ENCODE results near the gene RAB30.

The RAB30 gene

GRCh38 chr11:83035070-83035854 lies 36.4 kb downstream of the RAB30 start:
- TF ChIP-seq CTCF (IDR thresholded peaks at IDR 0.05) = no peak

- no peak for TF ChIP-seq CTCF (IDR thresholded peaks at IDR 0.05)
Measured at GRCh38 chr11:83034673-83035014, 37.1 kb downstream of the RAB30 start.

GRCh38 chr11:83033972-83034672 lies 37.6 kb downstream of the RAB30 start:
- TF ChIP-seq CTCF (IDR thresholded peaks at IDR 0.05) = no peak

- TF ChIP-seq CTCF (IDR thresholded peaks at IDR 0.05) = no peak
Measured at GRCh38 chr11:83033371-83033770, 38.3 kb downstream of the RAB30 start.

GRCh38 chr11:83031127-83031526 lies 40.6 kb downstream of the RAB30 start:
- TF ChIP-seq CTCF (IDR thresholded peaks at IDR 0.05) = no peak

GRCh38 chr11:83027794-83028193 lies 43.9 kb downstream of the RAB30 start:
- no peak for TF ChIP-seq CTCF (IDR thresholded peaks at IDR 0.05)

- no peak for TF ChIP-seq CTCF (IDR thresholded peaks at IDR 0.05)
Measured at GRCh38 chr11:83027289-83027688, 44.4 kb downstream of the RAB30 start.

Data from LNCAP (cell line).